ENCODE measurements around the gene TBC1D10B. TPM values are rescaled to one million over a fixed set of nuclear protein-coding genes. Genes with fewer than 3 reads are reported as not detected.
"Not testable (repeated sequence)": the region's sequence is repeated elsewhere in the genome, so short reads cannot be mapped to it uniquely, and the experiment has no call there.

Gene TBC1D10B
- total RNA-seq, 1 donor from 2014 or later = 36.0 TPM

- intact Hi-C loops (cut with DNase I) = no loop called here
- Histone ChIP-seq H3K27me3 (no peaks in the 10 kb centered on the region), H3K27ac (no peak overlapping the region), H3K4me3 (no peak overlapping the region), H3K36me3 (peaks cover 39% of the 10 kb centered on the region), H3K4me1 (peaks cover 20% of the 10 kb centered on the region), H3K9me3 (no peaks in the 10 kb centered on the region)
- TF ChIP-seq, protein P1, sequence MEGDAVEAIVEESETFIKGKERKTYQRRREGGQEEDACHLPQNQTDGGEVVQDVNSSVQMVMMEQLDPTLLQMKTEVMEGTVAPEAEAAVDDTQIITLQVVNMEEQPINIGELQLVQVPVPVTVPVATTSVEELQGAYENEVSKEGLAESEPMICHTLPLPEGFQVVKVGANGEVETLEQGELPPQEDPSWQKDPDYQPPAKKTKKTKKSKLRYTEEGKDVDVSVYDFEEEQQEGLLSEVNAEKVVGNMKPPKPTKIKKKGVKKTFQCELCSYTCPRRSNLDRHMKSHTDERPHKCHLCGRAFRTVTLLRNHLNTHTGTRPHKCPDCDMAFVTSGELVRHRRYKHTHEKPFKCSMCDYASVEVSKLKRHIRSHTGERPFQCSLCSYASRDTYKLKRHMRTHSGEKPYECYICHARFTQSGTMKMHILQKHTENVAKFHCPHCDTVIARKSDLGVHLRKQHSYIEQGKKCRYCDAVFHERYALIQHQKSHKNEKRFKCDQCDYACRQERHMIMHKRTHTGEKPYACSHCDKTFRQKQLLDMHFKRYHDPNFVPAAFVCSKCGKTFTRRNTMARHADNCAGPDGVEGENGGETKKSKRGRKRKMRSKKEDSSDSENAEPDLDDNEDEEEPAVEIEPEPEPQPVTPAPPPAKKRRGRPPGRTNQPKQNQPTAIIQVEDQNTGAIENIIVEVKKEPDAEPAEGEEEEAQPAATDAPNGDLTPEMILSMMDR (IDR thresholded peaks at IDR 0.05) = no peak
- DNase-seq = peak; percentile 19
- no peak for ATAC-seq
These were observed 21.4 kb downstream of the TBC1D10B start for GRCh38 chr16:30348929-30349328.

DNA sequence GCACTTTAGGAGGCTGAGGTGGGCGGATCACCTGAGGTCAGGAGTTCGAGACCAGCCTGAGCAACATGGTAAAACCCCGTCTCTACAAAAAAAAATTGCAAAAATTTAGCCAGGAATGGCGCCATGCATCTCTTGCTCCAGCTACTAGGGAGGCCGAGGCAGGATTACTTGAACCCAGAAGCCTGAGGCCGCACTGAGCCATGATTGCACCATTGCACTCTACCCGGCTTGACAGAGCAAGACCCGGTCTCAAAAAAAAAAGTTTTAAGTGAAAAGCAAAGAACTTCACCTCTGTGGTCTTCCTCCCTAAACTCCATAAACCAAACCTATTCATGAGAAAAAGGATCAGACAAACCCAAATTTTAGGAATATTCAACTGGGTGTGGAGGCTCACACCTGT is 22.2 kb downstream of the TBC1D10B start:
- no peak for ATAC-seq
- no peak for DNase-seq
- Histone ChIP-seq H3K4me1 (peaks cover 12% of the 10 kb centered on the region), H3K36me3 (peaks cover 31% of the 10 kb centered on the region), H3K27me3 (no peaks in the 10 kb centered on the region), H3K27ac (no peak overlapping the region), H3K4me3 (no peak overlapping the region), H3K9me3 (no peaks in the 10 kb centered on the region)
- TF ChIP-seq, protein P1 (IDR thresholded peaks at IDR 0.05) = no peak
- intact Hi-C loops (cut with DNase I) = no loop called here

- TF ChIP-seq, protein P1 (IDR thresholded peaks at IDR 0.05) = no peak
- Histone ChIP-seq H3K27me3 (no peaks in the 10 kb centered on the region), H3K36me3 (peaks cover 12% of the 10 kb centered on the region), H3K27ac (no peak overlapping the region), H3K4me1 (no peaks in the 10 kb centered on the region), H3K4me3 (no peak overlapping the region), H3K9me3 (no peaks in the 10 kb centered on the region)
- ATAC-seq (no peak), DNase-seq (no peak)
- intact Hi-C loops (cut with DNase I) = no loop called here
These were observed 24.0 kb downstream of the TBC1D10B start for GRCh38 chr16:30346286-30346685.

- H3K36me3 ChIP-seq; H3K27ac ChIP-seq; H3K4me1 ChIP-seq; H3K9me3 ChIP-seq; ATAC-seq; intact Hi-C loops (cut with DNase I); H3K4me3 ChIP-seq; DNase-seq; H3K27me3 ChIP-seq: not testable (repeated sequence)
These were observed 26.8 kb downstream of the TBC1D10B start for GRCh38 chr16:30343491-30343820.

GRCh38 chr16:30342751-30343490 is 27.4 kb downstream of the TBC1D10B start:
- ATAC-seq (peak; percentile 10), DNase-seq (peak; percentile 57)
- TF ChIP-seq, protein P1 (IDR thresholded peaks at IDR 0.05) = no peak
- Histone ChIP-seq H3K36me3 (no peaks in the 10 kb centered on the region), H3K27ac (no peak overlapping the region), H3K9me3 (no peaks in the 10 kb centered on the region), H3K4me3 (no peak overlapping the region), H3K4me1 (no peaks in the 10 kb centered on the region), H3K27me3 (no peaks in the 10 kb centered on the region)
- intact Hi-C loops (cut with DNase I) = no loop called here

DNA sequence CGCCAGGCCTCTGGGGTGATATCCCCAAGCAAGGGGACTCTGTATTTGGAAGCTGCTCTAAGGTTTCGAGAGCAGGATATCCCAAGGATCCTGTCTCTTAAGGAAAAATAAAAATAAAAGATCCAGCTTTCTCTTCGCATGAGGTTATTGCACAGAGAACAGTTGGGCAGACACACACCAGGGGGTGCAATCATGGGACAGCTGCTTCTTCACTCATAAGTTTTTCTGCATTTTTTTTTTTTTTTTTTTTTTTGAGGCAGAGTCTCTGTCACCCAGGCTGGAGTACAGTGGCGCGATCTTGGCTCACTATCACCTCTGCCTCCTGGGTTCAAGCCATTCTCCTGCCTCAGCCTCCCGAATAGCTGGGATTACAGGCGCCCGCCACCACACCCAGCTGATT is 28.3 kb downstream of the TBC1D10B start:
- ATAC-seq; H3K27me3 ChIP-seq; H3K27ac ChIP-seq; DNase-seq; H3K36me3 ChIP-seq; H3K4me3 ChIP-seq; H3K9me3 ChIP-seq; H3K4me1 ChIP-seq; intact Hi-C loops (cut with DNase I): not testable (repeated sequence)

DNA sequence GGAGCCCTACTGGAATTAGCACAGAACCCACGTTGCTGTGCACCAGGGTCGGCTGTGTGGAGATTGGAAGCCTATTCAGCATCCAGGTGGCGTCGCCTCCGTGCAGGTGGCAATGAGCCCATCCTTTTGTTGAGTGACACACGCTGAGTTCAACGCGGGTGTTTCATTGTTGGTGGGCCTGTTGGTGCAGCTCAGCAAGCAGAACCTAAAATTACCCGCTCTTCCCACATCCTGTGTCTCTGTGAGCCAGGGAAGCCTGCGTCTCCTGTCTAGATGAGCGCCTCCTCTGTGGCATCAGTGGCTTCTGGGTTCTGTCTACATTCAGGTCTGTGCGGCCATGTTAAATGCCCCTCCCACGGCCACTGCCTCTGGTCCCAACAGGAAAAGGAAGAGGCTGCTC is 29.7 kb downstream of the TBC1D10B start:
- TF ChIP-seq, protein P1 (IDR thresholded peaks at IDR 0.05) = no peak
- Histone ChIP-seq H3K9me3 (no peaks in the 10 kb centered on the region), H3K27me3 (no peaks in the 10 kb centered on the region), H3K27ac (no peak overlapping the region), H3K36me3 (no peaks in the 10 kb centered on the region), H3K4me1 (no peaks in the 10 kb centered on the region), H3K4me3 (no peak overlapping the region)
- intact Hi-C loops (cut with DNase I) = no loop called here
- DNase-seq = no peak
- no peak for ATAC-seq

GRCh38 chr16:30338715-30339114 is 31.6 kb downstream of the TBC1D10B start:
- DNase-seq; intact Hi-C loops (cut with DNase I); H3K4me3 ChIP-seq; H3K4me1 ChIP-seq; ATAC-seq; H3K27ac ChIP-seq; H3K36me3 ChIP-seq; H3K9me3 ChIP-seq; H3K27me3 ChIP-seq: not testable (repeated sequence)

GRCh38 chr16:30337964-30338357 is 32.3 kb downstream of the TBC1D10B start:
- H3K9me3 ChIP-seq; DNase-seq; H3K27ac ChIP-seq; ATAC-seq; H3K27me3 ChIP-seq; H3K4me3 ChIP-seq; H3K4me1 ChIP-seq; H3K36me3 ChIP-seq; intact Hi-C loops (cut with DNase I): not testable (repeated sequence)
